ENCODE results near the gene STAU1.

DNA sequence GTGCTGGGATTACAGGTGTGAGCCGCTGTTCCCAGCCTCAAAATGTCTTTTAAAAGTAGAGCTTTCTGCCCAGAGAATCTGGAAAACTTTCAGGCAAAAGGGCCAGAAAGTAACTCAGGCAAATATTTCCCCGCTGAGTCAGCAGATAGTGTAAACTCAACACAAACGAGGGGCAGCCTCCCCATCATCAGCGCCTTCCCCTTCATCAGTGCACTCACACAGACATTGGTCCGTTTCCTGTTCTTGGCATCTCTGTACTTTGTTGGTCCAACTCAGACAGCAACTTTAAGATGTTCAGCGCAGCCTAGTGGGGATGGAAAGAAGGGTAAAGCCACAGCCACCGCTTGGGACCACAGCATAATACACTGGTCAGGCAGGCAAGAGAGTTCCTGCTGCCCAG, 72.6 kb downstream of the STAU1 start:
- no peak for TF ChIP-seq POLR2AphosphoS5 (IDR thresholded peaks at IDR 0.05)
- TF ChIP-seq, protein P1, sequence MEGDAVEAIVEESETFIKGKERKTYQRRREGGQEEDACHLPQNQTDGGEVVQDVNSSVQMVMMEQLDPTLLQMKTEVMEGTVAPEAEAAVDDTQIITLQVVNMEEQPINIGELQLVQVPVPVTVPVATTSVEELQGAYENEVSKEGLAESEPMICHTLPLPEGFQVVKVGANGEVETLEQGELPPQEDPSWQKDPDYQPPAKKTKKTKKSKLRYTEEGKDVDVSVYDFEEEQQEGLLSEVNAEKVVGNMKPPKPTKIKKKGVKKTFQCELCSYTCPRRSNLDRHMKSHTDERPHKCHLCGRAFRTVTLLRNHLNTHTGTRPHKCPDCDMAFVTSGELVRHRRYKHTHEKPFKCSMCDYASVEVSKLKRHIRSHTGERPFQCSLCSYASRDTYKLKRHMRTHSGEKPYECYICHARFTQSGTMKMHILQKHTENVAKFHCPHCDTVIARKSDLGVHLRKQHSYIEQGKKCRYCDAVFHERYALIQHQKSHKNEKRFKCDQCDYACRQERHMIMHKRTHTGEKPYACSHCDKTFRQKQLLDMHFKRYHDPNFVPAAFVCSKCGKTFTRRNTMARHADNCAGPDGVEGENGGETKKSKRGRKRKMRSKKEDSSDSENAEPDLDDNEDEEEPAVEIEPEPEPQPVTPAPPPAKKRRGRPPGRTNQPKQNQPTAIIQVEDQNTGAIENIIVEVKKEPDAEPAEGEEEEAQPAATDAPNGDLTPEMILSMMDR (IDR thresholded peaks at IDR 0.05), result no peak

Measured in sigmoid colon (tissue), 4 donors.